Activated naive CD8-positive, alpha-beta T cell treated with anti-CD3 and anti-CD28 coated beads, Interleukin-2, amount 50 U/mL, for 16 hours (primary cell): ENCODE results near the gene FAF1.

Experiments used
- DNase-seq: peaks from one replicate; pipeline ENCODE4 v3.0.0-alpha.2; 2020; ENCODE audit warnings: low read depth, low spot score

The FAF1 gene

DNA sequence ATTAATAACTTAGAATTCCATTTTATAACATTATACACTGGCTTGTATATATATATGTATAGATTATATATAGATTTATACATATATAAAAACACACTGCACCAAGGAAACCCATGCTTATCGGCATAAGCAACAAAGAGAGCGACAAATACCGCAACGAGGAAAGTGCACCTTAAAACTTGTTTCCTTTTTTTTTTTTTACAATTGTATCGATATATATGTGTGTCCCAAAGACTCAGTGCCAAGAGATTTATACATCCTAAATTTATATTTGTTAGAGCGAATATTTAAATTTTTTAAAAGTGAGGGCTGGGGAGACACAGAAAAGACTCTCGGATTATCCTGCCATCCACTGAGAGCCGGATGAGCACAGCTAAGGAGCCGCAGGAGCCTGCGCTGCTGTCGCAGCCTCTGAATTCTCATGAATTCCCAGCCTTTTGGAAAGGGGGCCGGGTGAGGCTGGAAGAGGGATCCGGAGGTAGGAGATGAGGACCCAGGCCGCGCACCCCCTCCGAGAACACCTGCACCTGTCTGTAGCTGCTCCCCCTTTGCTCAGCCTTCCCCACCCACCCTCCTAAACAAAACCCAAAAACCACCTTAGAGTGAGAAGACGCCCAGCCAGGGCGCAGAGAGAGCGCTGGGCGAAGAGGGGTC lies 542.0 kb downstream of the FAF1 start:
- DNase-seq, result no peak

DNA sequence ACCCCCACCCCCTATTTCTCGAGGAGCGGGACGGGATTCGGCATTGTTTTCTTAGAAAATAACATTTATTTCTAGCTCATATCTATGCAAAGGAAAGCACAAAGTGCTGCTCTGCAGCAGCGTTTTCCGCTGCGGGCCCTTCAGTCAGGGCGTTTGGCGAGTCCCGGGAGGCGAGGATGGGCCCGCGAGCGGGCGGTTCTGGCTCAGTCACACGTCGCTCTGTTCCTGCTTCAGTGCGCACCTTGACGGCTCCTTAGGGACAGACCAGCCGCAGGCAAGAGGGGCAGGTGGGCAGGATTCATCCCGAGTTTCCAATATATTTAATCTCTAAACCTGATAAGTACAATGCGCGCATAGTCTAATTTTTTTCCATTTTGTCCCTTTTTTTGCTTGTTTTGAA lies 542.6 kb downstream of the FAF1 start:
- DNase-seq, result no peak

DNA sequence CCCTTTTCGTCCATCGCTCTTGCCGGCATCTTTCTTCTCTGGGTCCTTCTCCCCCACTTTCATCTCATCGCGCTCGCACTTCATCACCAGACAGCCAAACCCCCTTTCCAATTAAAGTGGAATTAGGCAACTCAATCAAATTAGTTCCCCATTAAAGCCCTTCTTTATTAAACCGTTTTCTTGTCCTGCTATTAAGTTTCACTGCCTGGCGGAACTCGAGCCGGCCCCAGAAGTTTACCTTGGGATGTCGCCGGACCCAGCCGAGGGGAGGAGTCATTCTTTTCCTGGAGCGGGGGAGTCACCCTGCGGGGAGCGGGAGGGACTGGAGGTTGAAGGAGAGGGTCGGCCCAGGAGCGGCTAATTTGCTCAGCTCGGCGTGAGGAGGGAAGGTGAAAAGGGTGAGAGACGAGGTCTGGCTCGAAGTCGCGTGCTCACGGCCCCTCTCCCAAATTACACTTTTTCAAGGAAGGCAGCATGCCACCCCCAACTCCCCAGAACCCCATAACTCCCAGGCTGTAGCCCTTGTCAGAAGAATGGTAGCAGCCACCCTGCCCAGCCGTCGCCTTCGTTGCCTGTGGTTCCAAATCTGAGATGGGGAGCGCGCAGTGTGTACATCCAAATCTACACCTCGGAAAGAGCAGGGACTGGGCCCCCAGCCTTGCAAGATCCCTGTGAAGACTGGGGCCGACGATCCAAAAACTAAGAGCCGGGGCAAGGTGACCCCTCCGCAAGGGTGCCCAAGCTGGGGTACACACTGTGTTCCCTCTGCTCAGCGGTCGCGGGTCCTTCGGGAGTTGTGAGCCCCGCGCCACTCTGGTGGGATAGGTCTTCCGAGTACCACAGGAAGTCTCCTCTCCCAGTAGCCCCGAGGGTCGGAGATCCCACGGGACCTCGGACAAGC lies 543.3 kb downstream of the FAF1 start:
- DNase-seq, result no peak

- no peak for DNase-seq
Observed at GRCh38 chr1:50416150-50416527, 543.9 kb downstream of the FAF1 start.

DNA sequence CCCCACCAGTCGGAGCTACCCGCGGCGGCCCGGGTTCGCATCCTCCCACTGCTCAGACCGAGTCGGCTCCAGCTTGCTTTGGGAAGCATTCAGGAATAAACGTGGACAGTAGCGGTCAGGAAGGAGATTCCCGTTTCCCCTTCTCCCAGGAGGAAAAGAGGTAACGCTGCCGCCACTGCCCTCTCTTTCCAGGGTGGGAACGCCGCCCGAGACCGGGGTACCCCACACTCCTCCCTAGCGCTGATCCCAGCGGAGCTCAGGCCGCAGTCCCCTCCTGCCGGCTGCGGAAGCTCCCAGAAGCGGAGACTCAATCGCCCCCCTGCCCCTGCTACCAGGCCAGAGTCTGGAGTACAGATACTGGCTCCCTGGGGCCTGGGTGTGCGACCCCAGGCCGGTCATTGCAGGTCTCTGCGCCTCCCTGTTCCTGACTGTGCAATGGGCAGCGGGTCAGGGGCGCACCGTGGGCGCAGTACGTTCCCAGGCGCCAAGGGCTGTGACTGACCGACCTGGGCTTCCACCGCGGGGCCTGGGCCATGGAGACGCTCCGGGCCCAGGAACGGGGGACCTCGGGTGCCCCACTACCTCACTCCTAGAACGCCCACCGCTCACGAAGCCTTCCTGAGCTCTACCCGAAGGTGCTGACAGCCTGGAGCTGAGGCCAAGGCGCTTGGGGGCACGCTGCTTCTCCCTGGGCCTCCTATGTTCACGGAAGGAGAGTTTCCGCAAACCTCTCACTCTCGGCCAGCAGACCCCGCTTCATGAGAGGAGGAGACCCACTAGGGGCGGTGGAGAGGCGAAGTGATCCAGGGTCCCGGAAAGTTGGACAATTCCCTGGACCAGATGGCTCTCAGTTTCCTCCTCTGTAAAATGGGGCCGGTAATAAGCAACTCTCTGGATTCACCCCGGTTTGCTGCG lies 544.6 kb downstream of the FAF1 start:
- DNase-seq, result no peak

GRCh38 chr1:50414853-50415234 lies 545.2 kb downstream of the FAF1 start:
- DNase-seq, result no peak

- DNase-seq, result no peak
Observed at GRCh38 chr1:50412813-50413476, 547.1 kb downstream of the FAF1 start.

GRCh38 chr1:50405814-50406213 lies 554.3 kb downstream of the FAF1 start:
- DNase-seq, result no peak

DNA sequence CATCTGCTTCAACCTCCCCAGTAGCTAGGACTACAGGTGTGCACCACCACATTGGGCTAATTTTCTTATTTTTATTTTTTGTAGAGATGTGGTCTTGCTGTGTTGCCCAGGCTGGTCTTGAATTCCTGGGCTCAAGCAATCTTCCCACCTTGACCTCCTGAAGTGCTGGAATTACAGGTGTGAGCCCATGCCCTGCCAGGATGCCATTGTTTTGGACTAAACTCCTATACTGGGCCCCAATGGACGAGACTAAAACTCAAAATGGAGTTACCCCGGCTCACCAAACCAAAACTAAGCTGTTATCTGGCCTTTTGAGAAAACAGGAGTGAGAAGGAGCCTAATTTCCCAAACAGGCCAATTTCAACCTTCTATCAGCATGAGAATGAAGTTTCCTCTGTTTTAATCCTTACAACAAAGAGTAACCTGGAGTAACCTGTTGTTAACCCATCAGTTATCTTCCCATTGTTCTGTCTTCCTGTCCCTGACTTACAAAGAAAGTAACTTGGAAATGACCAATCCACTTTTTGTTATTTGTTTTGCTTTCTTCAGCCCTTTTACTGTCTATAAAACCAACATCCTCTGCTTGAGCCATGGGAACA lies 566.4 kb downstream of the FAF1 start:
- DNase-seq, result no peak
